DMS 273 (cell line): ENCODE results near the gene HECTD3.
"Not testable (repeated sequence)": the region's sequence is repeated elsewhere in the genome, so short reads cannot be mapped to it uniquely, and the experiment has no call there.

Experiments
- DNase-seq: peaks from one replicate; lab custom pipeline; 2025; ENCODE audit not compliant: unreplicated experiment; lab: John Stamatoyannopoulos, UW

Gene HECTD3

GRCh38 chr1:45014321-45015028 lies 3.4 kb upstream of the HECTD3 start:
- peak; percentile 87 for DNase-seq

- no peak for DNase-seq
These were observed 2.6 kb upstream of the HECTD3 start for GRCh38 chr1:45013551-45014209.

- peak; percentile 90 for DNase-seq
These were observed 1.6 kb upstream of the HECTD3 start for GRCh38 chr1:45012639-45013278.

- DNase-seq = peak; percentile 98
These were observed 914 bp upstream of the HECTD3 start, which contains the start of gene UROD for GRCh38 chr1:45011837-45012638. UROD (plus strand) TSS chr1:45012254; CDS start chr1:45012266, 12 bp downstream.

GRCh38 chr1:45009956-45010854 lies 919 bp downstream of the HECTD3 start:
- peak; percentile 77 for DNase-seq

- DNase-seq = no peak
These were observed 1.7 kb downstream of the HECTD3 start for GRCh38 chr1:45009296-45009865.

- DNase-seq = no peak
These were observed 2.6 kb downstream of the HECTD3 start for GRCh38 chr1:45008516-45008915.

GRCh38 chr1:45008076-45008475 lies 3.0 kb downstream of the HECTD3 start:
- no peak for DNase-seq

GRCh38 chr1:45007311-45007710 lies 3.8 kb downstream of the HECTD3 start:
- DNase-seq = no peak

- no peak for DNase-seq
These were observed 5.4 kb downstream of the HECTD3 start for GRCh38 chr1:45005761-45006160.

GRCh38 chr1:45004281-45004920 lies 6.7 kb downstream of the HECTD3 start:
- DNase-seq = no peak

GRCh38 chr1:45003741-45004140 lies 7.4 kb downstream of the HECTD3 start:
- no peak for DNase-seq

GRCh38 chr1:45002650-45003645 lies 8.2 kb downstream of the HECTD3 start:
- DNase-seq = no peak

- not testable (repeated sequence) for DNase-seq
These were observed 9.5 kb downstream of the HECTD3 start for GRCh38 chr1:45001576-45001975.

GRCh38 chr1:45001011-45001481 lies 10.1 kb downstream of the HECTD3 start:
- peak; percentile 16 for DNase-seq

- no peak for DNase-seq
These were observed 11.9 kb downstream of the HECTD3 start for GRCh38 chr1:44999232-44999631.

GRCh38 chr1:44995467-44996238 lies 15.5 kb downstream of the HECTD3 start:
- no peak for DNase-seq
